ENCODE results near the gene ERCC4. TPM values are rescaled to one million over a fixed set of nuclear protein-coding genes. Genes with fewer than 3 reads are reported as not detected.

Gene ERCC4
- total RNA-seq, 1 experiment from 2014 or later = 7.1 TPM

DNA sequence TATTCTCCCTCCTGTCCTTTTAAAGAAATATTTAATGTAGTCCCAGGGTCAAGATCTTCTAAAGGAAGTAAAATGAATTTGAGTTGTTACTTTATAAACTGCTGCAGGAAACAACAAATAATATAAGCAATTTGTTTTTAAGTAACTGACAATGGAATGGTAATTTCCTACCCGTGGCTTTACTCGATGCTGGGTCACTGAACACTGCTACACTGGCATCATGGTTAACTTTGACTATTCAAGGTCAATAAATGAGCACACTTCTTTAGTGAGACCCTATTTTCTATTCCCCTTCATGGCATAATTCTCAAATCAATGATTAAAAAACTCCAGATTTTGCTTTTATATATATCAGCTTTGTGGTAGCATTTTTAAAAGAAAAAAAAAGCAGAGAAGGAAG lies 22.1 kb upstream of the ERCC4 start:
- ChIA-PET POLR2A (no interaction called here), CTCF (interaction anchor here (1.4 kb wide), 1 partner anchor 32 kb away, joined by 4 read pairs; no protein-coding TSS in a partner anchor)
- Mint-ChIP-seq H3K36me3 (ENCODE audit: insufficient read depth, unreplicated experiment) (no peaks in the 10 kb centered on the region), H3K9me3 (ENCODE audit: unreplicated experiment) (no peaks in the 10 kb centered on the region), H3K27ac (ENCODE audit: unreplicated experiment) (no peak overlapping the region), H3K27me3 (ENCODE audit: insufficient read depth, unreplicated experiment) (peaks cover 4% of the 10 kb centered on the region), H3K4me1 (ENCODE audit: low read depth, unreplicated experiment) (no peaks in the 10 kb centered on the region), H3K4me3 (ENCODE audit: unreplicated experiment) (no peak overlapping the region)
- H3K4me1 ChIP-seq = no peaks in the 10 kb centered on the region
- intact Hi-C loops (cut with micrococcal nuclease; ENCODE audit: unreplicated experiment) = loop anchor here (1.0 kb wide), 1 partner anchor 32 kb away; no protein-coding TSS in a partner anchor
- no TSS peak for BruUV-seq (replicated peaks)
- no peaks in the 10 kb centered on the region for H3K36me3 ChIP-seq (ENCODE audit: control insufficient read depth, insufficient read depth, low read length)
- no peak overlapping the region for H3K4me3 ChIP-seq (ENCODE audit: low read depth, low read length)
- no peak for DNase-seq
- no peaks in the 10 kb centered on the region; the same call in 1 of the 2 replicates for H3K27me3 ChIP-seq (replicated peaks; ENCODE audit: control insufficient read depth, insufficient read depth, low read length)
- TF ChIP-seq, protein P1, sequence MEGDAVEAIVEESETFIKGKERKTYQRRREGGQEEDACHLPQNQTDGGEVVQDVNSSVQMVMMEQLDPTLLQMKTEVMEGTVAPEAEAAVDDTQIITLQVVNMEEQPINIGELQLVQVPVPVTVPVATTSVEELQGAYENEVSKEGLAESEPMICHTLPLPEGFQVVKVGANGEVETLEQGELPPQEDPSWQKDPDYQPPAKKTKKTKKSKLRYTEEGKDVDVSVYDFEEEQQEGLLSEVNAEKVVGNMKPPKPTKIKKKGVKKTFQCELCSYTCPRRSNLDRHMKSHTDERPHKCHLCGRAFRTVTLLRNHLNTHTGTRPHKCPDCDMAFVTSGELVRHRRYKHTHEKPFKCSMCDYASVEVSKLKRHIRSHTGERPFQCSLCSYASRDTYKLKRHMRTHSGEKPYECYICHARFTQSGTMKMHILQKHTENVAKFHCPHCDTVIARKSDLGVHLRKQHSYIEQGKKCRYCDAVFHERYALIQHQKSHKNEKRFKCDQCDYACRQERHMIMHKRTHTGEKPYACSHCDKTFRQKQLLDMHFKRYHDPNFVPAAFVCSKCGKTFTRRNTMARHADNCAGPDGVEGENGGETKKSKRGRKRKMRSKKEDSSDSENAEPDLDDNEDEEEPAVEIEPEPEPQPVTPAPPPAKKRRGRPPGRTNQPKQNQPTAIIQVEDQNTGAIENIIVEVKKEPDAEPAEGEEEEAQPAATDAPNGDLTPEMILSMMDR (IDR thresholded peaks at IDR 0.05; ENCODE audit: insufficient read depth in 1 of 2, low read depth in 1 of 2, low read length in 1 of 2, severe bottlenecking in 1 of 2, unreplicated experiment in 1 of 2) = no peak
- peaks cover 7% of the 10 kb centered on the region for H3K9me3 ChIP-seq

DNA sequence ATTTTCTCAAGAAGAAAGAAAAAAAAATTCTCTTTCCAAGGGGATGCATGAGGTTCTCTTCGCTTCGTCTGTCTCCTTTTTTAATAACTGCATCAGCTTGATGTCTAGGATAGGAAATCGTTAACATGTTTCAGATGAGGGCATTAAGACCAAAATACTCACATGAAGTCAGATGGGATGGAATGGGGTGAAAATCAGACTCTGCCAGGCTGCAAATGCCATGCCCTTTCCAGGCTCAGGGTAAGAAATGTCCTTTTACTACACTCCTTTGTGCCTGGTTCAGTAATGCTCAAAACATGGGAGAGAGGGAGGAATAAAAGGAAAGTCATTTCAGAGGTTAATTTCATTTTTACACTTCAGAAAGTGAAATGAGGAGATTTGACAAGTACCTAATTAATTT lies 21.7 kb upstream of the ERCC4 start:
- ChIA-PET POLR2A (no interaction called here), CTCF (interaction anchor here (1.9 kb wide), 1 partner anchor 22 kb away, joined by 9 read pairs; the partner anchor contains the start of gene ERCC4)
- Histone ChIP-seq H3K4me1 (no peaks in the 10 kb centered on the region), H3K36me3 (ENCODE audit: control insufficient read depth, insufficient read depth, low read length) (no peaks in the 10 kb centered on the region), H3K9me3 (peaks cover 7% of the 10 kb centered on the region), H3K4me3 (ENCODE audit: low read depth, low read length) (no peak overlapping the region), H3K27me3 (replicated peaks; ENCODE audit: control insufficient read depth, insufficient read depth, low read length) (no peaks in the 10 kb centered on the region)
- DNase-seq = no peak
- H3K27me3 Mint-ChIP-seq (ENCODE audit: insufficient read depth, unreplicated experiment) = peaks cover 4% of the 10 kb centered on the region
- BruUV-seq (replicated peaks) = no TSS peak
- intact Hi-C loops (cut with micrococcal nuclease; ENCODE audit: unreplicated experiment) = no loop called here
- no peak overlapping the region for H3K27ac Mint-ChIP-seq (ENCODE audit: unreplicated experiment)
- TF ChIP-seq, protein P1 (IDR thresholded peaks at IDR 0.05; ENCODE audit: insufficient read depth in 1 of 2, low read depth in 1 of 2, low read length in 1 of 2, severe bottlenecking in 1 of 2, unreplicated experiment in 1 of 2) = no peak
- H3K4me3 Mint-ChIP-seq (ENCODE audit: unreplicated experiment) = no peak overlapping the region
- H3K4me1 Mint-ChIP-seq (ENCODE audit: low read depth, unreplicated experiment) = no peaks in the 10 kb centered on the region
- H3K9me3 Mint-ChIP-seq (ENCODE audit: unreplicated experiment) = peaks cover under 1% of the 10 kb centered on the region
- no peaks in the 10 kb centered on the region for H3K36me3 Mint-ChIP-seq (ENCODE audit: insufficient read depth, unreplicated experiment)

DNA sequence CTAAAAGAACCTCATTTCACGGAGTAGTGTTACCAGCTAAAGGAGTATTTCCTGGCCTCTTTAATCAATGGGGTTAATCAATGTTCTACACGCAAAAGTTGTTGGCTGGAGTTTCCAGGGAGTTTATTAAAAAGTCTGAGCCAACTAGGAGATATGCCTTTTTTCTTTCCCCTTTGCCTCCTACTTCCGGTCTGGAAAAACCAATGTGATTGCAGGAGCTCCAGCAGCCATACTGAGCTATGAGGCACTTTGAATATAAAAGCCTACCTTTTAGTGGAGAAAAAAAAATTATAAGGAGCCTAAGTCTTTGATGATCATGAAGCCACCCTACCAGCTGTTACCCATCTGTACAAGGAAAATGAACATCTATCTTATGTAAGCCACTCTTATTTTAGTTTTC lies 17.9 kb upstream of the ERCC4 start:
- H3K27me3 Mint-ChIP-seq (ENCODE audit: insufficient read depth, unreplicated experiment) = peaks cover 3% of the 10 kb centered on the region
- TF ChIP-seq, protein P1 (IDR thresholded peaks at IDR 0.05; ENCODE audit: insufficient read depth in 1 of 2, low read depth in 1 of 2, low read length in 1 of 2, severe bottlenecking in 1 of 2, unreplicated experiment in 1 of 2) = no peak
- H3K4me1 Mint-ChIP-seq (ENCODE audit: low read depth, unreplicated experiment) = peaks cover 6% of the 10 kb centered on the region
- intact Hi-C loops (cut with micrococcal nuclease; ENCODE audit: unreplicated experiment) = no loop called here
- ChIA-PET POLR2A (no interaction called here), CTCF (no interaction called here)
- no peaks in the 10 kb centered on the region for H3K4me1 ChIP-seq
- H3K36me3 Mint-ChIP-seq (ENCODE audit: insufficient read depth, unreplicated experiment) = no peaks in the 10 kb centered on the region
- H3K36me3 ChIP-seq (ENCODE audit: control insufficient read depth, insufficient read depth, low read length) = no peaks in the 10 kb centered on the region
- H3K27ac Mint-ChIP-seq (ENCODE audit: unreplicated experiment) = no peak overlapping the region
- DNase-seq = no peak
- no peak overlapping the region for H3K4me3 Mint-ChIP-seq (ENCODE audit: unreplicated experiment)
- peaks cover 25% of the 10 kb centered on the region for H3K9me3 Mint-ChIP-seq (ENCODE audit: unreplicated experiment)
- H3K9me3 ChIP-seq = no peaks in the 10 kb centered on the region
- no TSS peak for BruUV-seq (replicated peaks)
- no peaks in the 10 kb centered on the region for H3K27me3 ChIP-seq (replicated peaks; ENCODE audit: control insufficient read depth, insufficient read depth, low read length)
- no peak overlapping the region for H3K4me3 ChIP-seq (ENCODE audit: low read depth, low read length)

All from Caco-2 (cell line).